ENCODE results near the gene WHAMM.

- TF ChIP-seq SIN3A (IDR thresholded peaks at IDR 0.05; ENCODE audit: borderline replicate concordance, insufficient read depth, low read length) (no peak), REST (IDR thresholded peaks at IDR 0.05; ENCODE audit: insufficient read depth in 1 of 2, low read depth in 2 of 2, low read length in 2 of 2) (no peak), TAF1 (IDR thresholded peaks at IDR 0.05; ENCODE audit: borderline replicate concordance, insufficient read depth, low read length) (no peak), POLR2AphosphoS5 (IDR thresholded peaks at IDR 0.05; ENCODE audit: low read depth, low read length) (no peak), FOXP2 (optimal IDR thresholded peaks at IDR 0.05; ENCODE audit: borderline replicate concordance, extremely low read depth, extremely low read length, insufficient read depth) (no peak)
Observed at GRCh38 chr15:82881747-82882146, 72.3 kb downstream of the WHAMM start.
